Left kidney (tissue), 2 donors: ENCODE measurements around the gene TMEM41B. TPM values are rescaled to one million over a fixed set of nuclear protein-coding genes. Genes with fewer than 3 reads are reported as not detected.
"Not testable (repeated sequence)": the region's sequence is repeated elsewhere in the genome, so short reads cannot be mapped to it uniquely, and the experiment has no call there.

ENCODE experiments used
- DNase-seq: peaks from one replicate; pipeline ENCODE4 v3.0.0-alpha.2; 2013
- polyA plus RNA-seq: library from polyadenylated mRNA; unstranded; fragments of 120-200 nt; gene quantifications from one replicate; pipeline ENCODE4 v1.2.1, GENCODE V29; 2013; ENCODE audit not compliant: insufficient read length

The TMEM41B gene
- polyA plus RNA-seq, 1 donor: 49.3 TPM

DNA sequence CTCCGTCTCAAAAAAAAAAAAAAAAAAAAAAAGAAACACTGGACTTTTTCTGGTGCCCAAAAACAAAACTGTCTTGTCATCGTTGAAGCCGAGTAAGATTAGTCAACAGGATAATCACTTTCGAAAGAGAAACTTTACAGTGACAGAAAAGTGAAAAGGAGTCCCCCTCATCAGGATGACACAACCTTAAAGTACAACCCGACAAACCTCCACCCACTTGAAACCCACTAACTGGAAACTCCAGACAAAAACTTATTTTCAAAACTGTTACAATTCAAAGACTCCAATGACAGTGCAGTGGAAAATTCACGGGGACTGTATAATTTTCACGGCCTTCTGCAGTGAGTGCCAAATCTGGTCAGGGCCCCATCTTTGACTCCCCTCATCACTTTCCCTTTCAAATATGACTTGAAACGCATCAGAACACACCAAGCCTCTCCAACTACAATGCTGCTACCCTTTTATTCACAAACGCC lies 50.5 kb downstream of the TMEM41B start:
- no peak for DNase-seq

- DNase-seq: not testable (repeated sequence)
Observed at GRCh38 chr11:9260838-9261146, 53.6 kb downstream of the TMEM41B start.

DNA sequence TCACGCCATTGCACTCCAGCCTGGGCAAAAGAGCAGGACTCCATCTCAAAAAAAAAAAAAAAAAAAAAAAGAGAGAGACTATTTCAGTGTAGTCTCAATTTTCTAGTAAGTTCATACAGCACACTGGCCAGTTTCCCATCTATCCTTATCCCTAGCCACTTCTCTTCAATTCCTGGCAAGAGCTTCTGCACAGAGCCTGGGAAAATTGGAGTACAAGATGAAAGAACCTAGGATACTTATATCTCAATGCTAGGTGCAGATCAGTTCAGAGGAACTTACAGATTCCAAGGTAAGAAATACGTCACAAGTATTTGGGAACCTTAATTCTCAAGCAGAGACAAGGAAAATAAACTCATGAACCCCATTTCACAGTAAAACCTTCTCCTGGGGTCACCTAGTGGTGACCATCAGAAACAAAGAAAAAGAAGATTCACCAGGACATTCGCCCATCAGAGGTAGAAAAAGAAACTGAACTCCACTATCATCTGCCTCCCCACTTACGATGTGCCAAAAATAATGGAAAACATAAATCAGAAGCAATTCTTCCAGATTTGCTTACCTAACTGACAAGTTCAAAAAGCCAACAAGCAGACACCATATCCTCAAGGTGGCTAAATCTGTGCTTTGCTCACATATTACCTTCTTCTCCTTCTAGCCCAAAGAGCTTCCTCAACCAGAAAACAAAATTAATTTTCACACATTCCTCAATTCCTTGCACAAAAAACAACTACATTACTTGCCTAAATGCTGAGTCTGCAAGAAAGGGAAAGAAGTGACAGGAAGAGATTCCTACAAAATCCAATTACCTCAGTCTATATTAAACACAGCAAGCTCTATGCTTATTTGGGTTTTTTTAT lies 54.2 kb downstream of the TMEM41B start:
- no peak for DNase-seq

DNA sequence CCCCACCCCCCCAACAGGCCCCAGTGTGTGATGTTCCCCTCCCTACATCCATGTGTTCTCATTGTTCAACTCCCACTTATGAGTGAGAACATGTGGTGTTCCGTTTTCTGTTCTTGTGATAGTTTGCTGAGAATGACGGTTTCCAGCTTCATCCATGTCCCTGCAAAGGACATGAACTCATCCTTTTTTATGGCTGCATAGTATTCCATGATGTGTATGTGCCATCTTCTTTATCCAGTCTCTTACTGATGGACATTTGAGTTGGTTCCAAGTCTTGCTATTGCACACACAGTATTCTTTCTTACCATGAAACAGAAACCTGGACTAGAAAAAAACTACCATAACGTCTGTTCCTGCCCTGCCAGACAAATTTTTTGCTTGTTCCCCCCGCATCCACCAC lies 56.1 kb downstream of the TMEM41B start:
- not testable (repeated sequence) for DNase-seq

GRCh38 chr11:9254416-9254815 lies 60.0 kb downstream of the TMEM41B start:
- no peak for DNase-seq

- no peak for DNase-seq
Observed at GRCh38 chr11:9253086-9253485, 61.3 kb downstream of the TMEM41B start.

DNA sequence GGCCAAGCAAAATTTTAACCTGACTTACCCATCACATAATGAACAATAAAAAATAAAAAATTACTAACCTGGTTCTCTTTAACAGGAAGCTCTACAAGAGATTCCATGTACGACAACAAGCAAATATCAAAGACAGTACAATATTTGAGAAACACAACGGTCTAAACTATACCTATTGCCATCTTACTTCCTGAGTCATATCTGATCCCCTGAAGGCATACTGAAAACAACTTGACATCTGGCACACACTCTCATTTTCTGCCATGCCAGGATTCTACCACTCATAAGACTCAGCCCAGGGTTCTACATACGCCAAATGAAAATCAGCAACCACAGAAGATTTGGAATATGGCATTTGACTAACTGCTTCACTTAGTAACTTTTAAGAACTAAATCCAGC lies 63.1 kb downstream of the TMEM41B start:
- no peak for DNase-seq

DNA sequence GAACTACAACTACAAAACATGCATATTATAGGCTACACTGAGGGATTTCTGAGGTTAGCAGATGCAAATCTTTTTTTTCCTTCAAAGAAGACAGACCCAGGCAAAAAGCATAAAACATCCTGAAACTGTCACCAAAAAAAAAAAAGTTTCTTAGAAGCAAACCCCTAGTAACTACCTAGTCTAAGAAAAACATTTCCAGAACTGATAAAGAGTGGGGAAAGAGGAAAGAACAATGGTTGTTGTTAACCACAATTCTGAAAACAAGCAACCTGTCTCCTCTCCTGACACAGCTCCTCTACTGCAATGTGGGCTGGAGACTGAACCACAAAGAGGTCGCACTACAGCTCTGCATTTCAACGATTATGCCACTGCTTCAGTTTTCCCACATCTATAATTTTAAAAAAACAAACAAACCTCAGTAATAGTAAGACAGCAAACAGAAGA lies 64.2 kb downstream of the TMEM41B start:
- DNase-seq: no peak

DNA sequence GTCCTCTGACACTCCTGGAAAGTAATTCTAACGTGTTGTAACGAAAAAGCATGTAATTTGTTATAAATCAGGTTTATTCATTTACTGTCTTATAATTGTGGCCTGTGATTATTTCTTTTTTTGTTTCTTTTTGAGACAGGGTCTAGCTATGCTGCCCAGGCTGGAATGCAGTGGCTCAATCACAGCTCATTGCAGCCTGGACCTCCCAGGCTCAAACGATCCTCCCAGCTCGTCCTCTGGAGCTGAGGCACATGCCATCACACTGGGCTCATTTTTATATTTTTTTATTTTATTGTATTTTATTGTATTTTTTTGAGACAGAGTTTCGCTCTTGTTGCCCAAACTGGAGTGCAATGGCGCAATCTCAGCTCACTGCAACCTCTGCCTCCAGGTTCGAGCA lies 65.1 kb downstream of the TMEM41B start:
- DNase-seq: no peak

GRCh38 chr11:9247863-9248262 lies 66.5 kb downstream of the TMEM41B start:
- no peak for DNase-seq

DNA sequence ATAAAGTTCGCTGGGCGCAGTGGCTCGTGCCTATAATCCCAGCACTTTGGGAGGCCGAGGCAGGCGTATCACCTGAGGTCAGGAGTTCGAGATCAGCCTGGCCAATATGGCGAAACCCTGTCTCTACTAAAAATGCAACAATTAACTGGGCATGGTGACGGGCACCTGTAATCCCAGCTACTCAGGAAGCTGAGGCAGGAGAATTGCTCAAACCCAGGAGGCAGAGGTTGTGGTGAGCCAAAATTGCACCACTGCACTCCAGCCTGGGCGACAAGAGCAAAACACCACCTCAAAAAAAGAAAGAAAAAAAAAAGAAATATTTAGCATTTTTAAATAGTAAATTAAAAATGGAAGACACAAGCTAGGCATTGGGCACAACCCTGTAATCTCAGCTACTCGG lies 78.2 kb downstream of the TMEM41B start:
- not testable (repeated sequence) for DNase-seq

- DNase-seq: no peak
Observed at GRCh38 chr11:9232482-9232881, 81.9 kb downstream of the TMEM41B start.

DNA sequence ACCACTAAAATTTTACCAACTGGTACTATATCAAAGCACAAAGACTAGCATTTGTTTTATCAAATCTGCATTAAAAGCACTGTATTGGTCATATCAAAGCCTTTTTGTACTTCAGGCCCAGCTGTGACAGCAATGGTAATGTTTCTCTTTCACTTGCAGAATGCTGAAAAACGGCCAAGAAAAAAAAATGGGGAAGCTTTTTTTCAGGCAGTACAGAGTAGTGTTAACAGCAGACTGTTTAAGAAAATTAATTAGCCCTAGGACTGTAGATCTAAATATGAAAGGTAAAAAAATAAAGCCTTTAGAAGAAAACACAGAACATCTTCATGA lies 82.6 kb downstream of the TMEM41B start:
- peak; percentile 64 for DNase-seq

Other genes with a start within 250 kb of the TMEM41B start
- gene SCUBE2, start 223.0 kb downstream of the TMEM41B start, polyA plus RNA-seq: 6.8 TPM
- 101 TPM for gene DENND5A, start 49.2 kb downstream of the TMEM41B start, polyA plus RNA-seq
- gene IPO7, start 70.1 kb upstream of the TMEM41B start, polyA plus RNA-seq: 126 TPM
- gene ZNF143, start 146.4 kb upstream of the TMEM41B start, polyA plus RNA-seq: 30.2 TPM